K562 (cell line): ENCODE results near the gene WNT2.

ENCODE experiments used
- JUND ChIP-seq, 2 experiments: IDR thresholded peaks; 2 replicates in 1 of 2; 3 replicates in 1 of 2; pipeline ENCODE4 v1.6.1; 2011; ENCODE audit warnings: borderline replicate concordance in 2 of 2, low read depth in 2 of 2, low read length in 2 of 2, improper control_type of control experiment in 1 of 2, missing biosample characterization in 1 of 2, missing genetic modification characterization in 1 of 2, missing genetic modification reagents in 1 of 2
- ZNF644 ChIP-seq: fragments of 200-800 bp; sonication (Bioruptor generic); IDR thresholded peaks from 2 replicates; pipeline ENCODE4 v1.6.1; 2016; ENCODE audit warnings: low read depth, missing genetic modification characterization, missing compliant biosample characterization
- TF ChIP-seq, protein P1 (sequence below): fragments of 200-400 bp; formaldehyde crosslinking; IDR thresholded peaks from 2 replicates; pipeline ENCODE4 v1.6.1; 2017; ENCODE audit warnings: mild to moderate bottlenecking, low read depth, low read length, moderate library complexity

- TF ChIP-seq JUND (IDR thresholded peaks at IDR 0.05; ENCODE audit: borderline replicate concordance, low read depth, low read length), result no peak
- no peak for TF ChIP-seq JUND (tag; IDR thresholded peaks at IDR 0.05; ENCODE audit: borderline replicate concordance, low read depth, low read length)
- TF ChIP-seq, protein P1, sequence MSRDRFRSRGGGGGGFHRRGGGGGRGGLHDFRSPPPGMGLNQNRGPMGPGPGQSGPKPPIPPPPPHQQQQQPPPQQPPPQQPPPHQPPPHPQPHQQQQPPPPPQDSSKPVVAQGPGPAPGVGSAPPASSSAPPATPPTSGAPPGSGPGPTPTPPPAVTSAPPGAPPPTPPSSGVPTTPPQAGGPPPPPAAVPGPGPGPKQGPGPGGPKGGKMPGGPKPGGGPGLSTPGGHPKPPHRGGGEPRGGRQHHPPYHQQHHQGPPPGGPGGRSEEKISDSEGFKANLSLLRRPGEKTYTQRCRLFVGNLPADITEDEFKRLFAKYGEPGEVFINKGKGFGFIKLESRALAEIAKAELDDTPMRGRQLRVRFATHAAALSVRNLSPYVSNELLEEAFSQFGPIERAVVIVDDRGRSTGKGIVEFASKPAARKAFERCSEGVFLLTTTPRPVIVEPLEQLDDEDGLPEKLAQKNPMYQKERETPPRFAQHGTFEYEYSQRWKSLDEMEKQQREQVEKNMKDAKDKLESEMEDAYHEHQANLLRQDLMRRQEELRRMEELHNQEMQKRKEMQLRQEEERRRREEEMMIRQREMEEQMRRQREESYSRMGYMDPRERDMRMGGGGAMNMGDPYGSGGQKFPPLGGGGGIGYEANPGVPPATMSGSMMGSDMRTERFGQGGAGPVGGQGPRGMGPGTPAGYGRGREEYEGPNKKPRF, result no peak
- no peak for TF ChIP-seq ZNF644
Measured at GRCh38 chr7:117283371-117283770, 39.5 kb downstream of the WNT2 start.
